BE2C (cell line): Measurements from ENCODE around the gene ZNRF2. TPM values are rescaled to one million over a fixed set of nuclear protein-coding genes. Genes with fewer than 3 reads are reported as not detected.
A peak's percentile ranks its signal among the peaks of the same experiment; 100 is the strongest.

Source experiments
- DNase-seq: peaks from one replicate; pipeline ENCODE4 v3.0.0-alpha.2; 2020
- H3K27me3 ChIP-seq: fragments of 250-450 bp; sonication (Bioruptor Pico); 2 replicates; pipeline ENCODE4 v1.5.1; 2020; ENCODE audit warnings: mild to moderate bottlenecking
- H3K36me3 ChIP-seq: fragments of 250-450 bp; sonication (Bioruptor Pico); 2 replicates; pipeline ENCODE4 v1.5.1; 2020; ENCODE audit warnings: mild to moderate bottlenecking
- H3K4me1 ChIP-seq: fragments of 250-450 bp; sonication (Bioruptor Pico); 2 replicates; pipeline ENCODE4 v1.5.1; 2020
- H3K4me3 ChIP-seq: 2 replicates; pipeline ENCODE4 v1.5.1; 2011; ENCODE audit warnings: low read depth, low read length
- H3K9me3 ChIP-seq: fragments of 250-450 bp; sonication (Bioruptor Pico); 2 replicates; pipeline ENCODE4 v1.5.1; 2020
- polyA plus RNA-seq: library from polyadenylated mRNA; unstranded; fragments of >200 nt; gene quantifications from one replicate; pipeline ENCODE4 v1.2.1, GENCODE V29; 2012; ENCODE audit warnings: low read depth, missing spikeins; ENCODE audit not compliant: insufficient read length, insufficient read depth
- TF ChIP-seq, protein P1 (sequence below): IDR thresholded peaks from 2 replicates; pipeline ENCODE4 v1.5.1; 2012; ENCODE audit warnings: mild to moderate bottlenecking, low read depth, low read length

Gene ZNRF2
- polyA plus RNA-seq: 1.1 TPM

DNA sequence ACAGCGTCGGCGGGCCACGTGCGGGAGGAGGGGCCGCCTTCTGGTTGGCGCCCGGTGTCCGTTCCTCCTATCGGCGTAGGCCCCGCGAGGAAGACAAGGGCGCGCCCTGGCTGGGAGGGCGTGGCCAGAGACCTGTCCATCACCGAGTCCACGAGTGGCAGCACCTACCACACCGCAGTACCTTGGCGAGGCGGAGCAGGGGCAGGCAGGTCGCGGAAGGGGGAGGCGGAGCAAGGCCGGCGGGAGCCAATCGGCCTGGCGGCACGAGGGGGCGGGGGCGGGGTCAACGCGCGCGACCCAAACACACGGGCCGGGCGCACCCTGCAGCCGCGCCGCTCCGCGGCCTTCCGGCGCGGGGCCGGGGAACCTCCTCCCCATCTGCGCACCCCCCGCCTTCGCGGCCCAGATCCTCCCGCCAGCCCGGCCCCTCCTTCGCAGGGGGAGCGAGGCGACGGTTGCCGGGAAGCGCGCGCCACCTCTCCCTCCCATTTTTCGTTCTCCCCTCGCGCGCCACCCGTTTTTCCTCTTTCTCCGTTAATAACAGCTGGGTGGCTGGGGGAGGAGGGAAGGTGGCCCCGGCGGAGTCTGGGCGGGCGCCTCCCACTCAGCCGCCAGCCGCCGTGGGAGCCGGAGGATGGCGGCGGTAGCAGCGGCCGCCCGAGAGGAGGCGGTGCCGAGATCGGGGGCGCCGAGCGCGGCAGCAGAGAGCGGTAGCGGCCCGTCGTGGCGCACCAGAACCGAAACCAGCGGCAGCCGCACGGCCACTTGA, at the start of gene ZNRF2:
ZNRF2 (plus strand) TSS at position 300 of the 769 bp plus-strand sequence. CDS start 761 bp downstream, outside the sequence.
- Histone ChIP-seq H3K9me3 (no peaks in the 10 kb centered on the region), H3K27me3 (no peaks in the 10 kb centered on the region), H3K36me3 (no peaks in the 10 kb centered on the region), H3K4me3 (peak within 1 kb of the TSS; percentile 86), H3K4me1 (no peaks in the 10 kb centered on the region)
- TF ChIP-seq, protein P1, sequence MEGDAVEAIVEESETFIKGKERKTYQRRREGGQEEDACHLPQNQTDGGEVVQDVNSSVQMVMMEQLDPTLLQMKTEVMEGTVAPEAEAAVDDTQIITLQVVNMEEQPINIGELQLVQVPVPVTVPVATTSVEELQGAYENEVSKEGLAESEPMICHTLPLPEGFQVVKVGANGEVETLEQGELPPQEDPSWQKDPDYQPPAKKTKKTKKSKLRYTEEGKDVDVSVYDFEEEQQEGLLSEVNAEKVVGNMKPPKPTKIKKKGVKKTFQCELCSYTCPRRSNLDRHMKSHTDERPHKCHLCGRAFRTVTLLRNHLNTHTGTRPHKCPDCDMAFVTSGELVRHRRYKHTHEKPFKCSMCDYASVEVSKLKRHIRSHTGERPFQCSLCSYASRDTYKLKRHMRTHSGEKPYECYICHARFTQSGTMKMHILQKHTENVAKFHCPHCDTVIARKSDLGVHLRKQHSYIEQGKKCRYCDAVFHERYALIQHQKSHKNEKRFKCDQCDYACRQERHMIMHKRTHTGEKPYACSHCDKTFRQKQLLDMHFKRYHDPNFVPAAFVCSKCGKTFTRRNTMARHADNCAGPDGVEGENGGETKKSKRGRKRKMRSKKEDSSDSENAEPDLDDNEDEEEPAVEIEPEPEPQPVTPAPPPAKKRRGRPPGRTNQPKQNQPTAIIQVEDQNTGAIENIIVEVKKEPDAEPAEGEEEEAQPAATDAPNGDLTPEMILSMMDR: peak; percentile 25
- peak; percentile 100 for DNase-seq

DNA sequence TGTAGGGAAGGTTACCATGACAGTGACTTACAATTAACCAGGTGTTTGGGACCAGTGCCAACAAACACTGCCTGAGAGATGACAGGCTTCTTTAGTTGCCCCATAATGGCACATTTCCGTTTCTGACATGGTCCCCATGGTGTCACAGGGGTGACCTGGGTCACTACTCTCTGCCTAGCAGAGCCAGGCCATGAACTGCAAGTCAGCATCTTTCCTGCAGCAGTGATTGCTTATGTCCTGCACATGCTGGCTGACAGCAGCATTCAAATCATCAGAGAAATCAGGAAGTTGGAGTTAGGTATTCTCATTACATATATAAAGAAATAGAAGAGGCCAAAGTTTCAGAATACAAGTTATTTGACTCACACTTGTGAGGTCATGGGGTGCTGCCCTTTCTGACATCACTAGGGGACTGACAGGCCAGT, 47.1 kb upstream of the ZNRF2 start:
- TF ChIP-seq, protein P1: no peak
- peak; percentile 14 for DNase-seq
- H3K4me1 ChIP-seq: no peaks in the 10 kb centered on the region
- H3K27me3 ChIP-seq: no peaks in the 10 kb centered on the region
- no peak overlapping the region for H3K4me3 ChIP-seq
- H3K36me3 ChIP-seq: no peaks in the 10 kb centered on the region
- H3K9me3 ChIP-seq: no peaks in the 10 kb centered on the region

DNA sequence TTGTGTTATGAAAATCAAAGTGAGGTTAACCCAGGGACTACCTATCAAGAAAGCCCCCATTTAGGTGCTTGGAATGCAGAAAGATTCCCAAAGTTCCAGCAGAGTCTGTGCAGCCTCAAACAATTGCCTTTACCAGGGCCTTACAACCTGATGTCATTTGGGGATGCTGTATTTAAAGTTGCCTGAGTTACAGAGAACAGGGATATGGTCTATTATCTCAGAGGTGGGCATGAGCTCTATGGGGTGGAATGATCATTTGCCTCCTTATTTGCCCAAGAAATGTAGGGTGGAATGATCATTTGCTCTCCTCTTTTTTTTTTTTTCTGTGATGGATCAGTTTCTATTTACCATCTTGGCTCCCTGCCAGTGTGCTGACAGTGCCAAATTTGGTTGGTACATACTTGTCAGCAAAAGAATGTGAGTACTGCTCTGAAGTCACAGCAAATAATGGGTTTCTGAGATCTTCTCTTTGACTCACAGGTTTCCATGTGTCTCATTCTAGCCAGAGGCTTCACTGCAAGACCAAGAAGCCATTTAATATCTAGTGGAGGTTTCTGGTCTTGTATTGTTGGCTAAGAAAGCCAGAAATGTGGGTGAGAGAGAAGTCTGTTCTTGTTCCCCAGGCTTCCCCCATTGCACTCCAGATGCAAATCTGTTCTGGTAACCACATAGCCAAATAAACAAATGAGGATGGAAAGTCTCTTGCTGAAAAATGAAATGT, 45.5 kb upstream of the ZNRF2 start:
- Histone ChIP-seq H3K27me3 (no peaks in the 10 kb centered on the region), H3K9me3 (no peaks in the 10 kb centered on the region), H3K4me3 (no peak overlapping the region), H3K36me3 (no peaks in the 10 kb centered on the region), H3K4me1 (no peaks in the 10 kb centered on the region)
- DNase-seq: no peak
- TF ChIP-seq, protein P1: no peak

DNA sequence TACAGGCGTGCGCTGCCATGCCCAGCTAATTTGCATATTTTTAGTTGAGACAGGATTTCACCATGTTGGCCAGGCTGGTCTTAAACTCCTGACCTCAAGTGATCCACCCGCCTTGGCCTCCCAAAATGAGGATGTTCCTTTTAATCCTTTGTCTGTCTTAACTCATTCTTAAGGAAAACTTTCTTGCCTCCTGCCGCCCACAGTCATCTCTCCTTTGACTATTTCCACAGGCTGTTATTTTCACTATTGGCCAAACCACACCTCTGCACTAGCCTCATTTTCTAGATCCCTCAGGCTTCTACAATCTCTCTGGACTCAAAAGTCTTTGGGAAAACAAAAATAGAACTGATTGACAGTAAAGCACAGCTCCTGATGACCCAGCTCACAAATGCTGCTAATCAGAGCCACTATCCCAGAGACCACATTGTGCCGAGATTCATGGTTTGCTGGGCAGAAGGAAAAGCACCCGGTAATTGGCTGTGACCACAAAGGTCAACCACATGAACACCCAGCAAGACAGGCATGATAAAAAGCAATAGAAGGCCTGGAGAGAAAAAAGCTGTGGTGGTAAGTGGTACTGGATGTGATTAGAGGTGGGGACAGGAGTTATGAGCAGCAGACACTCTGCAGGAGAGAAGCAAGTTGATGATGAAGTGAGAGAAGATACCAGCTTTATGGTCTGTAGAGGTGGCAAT, 44.1 kb upstream of the ZNRF2 start:
- H3K36me3 ChIP-seq: no peaks in the 10 kb centered on the region
- no peaks in the 10 kb centered on the region for H3K9me3 ChIP-seq
- no peak for DNase-seq
- no peak overlapping the region for H3K4me3 ChIP-seq
- H3K4me1 ChIP-seq: no peaks in the 10 kb centered on the region
- H3K27me3 ChIP-seq: no peaks in the 10 kb centered on the region
- TF ChIP-seq, protein P1: no peak

DNA sequence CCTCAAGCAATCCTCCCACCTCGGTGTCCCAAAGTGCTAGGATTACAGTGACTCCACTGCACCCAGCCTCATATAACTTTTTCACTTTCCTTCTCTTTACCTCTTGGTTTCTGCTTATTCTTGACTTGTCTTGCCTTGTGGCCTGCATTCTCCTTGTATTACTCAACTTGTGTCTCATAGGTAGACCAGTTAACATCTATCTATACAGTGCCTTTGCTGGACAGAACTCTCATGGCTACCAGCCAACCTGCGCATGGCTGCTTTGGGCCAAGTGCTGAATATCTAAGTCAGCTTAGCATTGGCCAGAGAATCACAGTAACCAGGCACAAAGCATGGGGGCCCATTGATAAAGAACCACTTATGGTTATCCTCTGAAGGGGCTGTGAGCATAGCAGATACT, 42.6 kb upstream of the ZNRF2 start:
- TF ChIP-seq, protein P1: no peak
- Histone ChIP-seq H3K4me3 (no peak overlapping the region), H3K9me3 (no peaks in the 10 kb centered on the region), H3K4me1 (no peaks in the 10 kb centered on the region), H3K36me3 (no peaks in the 10 kb centered on the region), H3K27me3 (no peaks in the 10 kb centered on the region)
- no peak for DNase-seq
